Esophagus mucosa (tissue), 1 donor: ENCODE results near the gene SFXN3. TPM values are rescaled to one million over a fixed set of nuclear protein-coding genes. Genes with fewer than 3 reads are reported as not detected.
"Not testable (repeated sequence)": the region's sequence is repeated elsewhere in the genome, so short reads cannot be mapped to it uniquely, and the experiment has no call there.

Source experiments
- ATAC-seq: fragments of 200-7000 bp; cut with Tn5 transposase; one replicate; pipeline ENCODE4 v1.9.1; 2020
- total RNA-seq: library from RNA; stranded (reverse); gene quantifications from one replicate; pipeline ENCODE4 v1.2.4, GENCODE V29; 2023
- donor health status: DM: yes; HTN: yes; CAD: no.

SFXN3 gene
- total RNA-seq, 1 donor from 2014 or later: 4.9 TPM

DNA sequence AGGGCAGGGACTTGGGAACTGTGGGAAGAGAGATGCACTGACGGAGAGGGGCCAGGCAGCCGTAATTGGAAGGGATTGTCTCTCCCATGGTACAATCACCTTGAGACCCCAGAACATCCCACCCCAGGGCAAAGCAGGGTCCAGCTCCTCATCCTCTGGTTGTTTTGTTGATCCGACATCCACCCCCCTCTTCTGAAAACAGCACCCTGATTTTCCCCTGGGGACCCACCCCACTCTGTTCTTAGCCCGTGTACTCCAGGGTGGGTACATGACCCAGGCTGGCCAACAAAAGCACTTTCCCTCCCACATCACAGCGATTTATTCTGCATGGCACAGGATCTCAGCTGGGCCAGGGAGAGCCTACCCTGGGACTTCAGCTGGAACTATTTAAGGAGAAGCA is 14.2 kb upstream of the SFXN3 start:
- ATAC-seq: no peak

DNA sequence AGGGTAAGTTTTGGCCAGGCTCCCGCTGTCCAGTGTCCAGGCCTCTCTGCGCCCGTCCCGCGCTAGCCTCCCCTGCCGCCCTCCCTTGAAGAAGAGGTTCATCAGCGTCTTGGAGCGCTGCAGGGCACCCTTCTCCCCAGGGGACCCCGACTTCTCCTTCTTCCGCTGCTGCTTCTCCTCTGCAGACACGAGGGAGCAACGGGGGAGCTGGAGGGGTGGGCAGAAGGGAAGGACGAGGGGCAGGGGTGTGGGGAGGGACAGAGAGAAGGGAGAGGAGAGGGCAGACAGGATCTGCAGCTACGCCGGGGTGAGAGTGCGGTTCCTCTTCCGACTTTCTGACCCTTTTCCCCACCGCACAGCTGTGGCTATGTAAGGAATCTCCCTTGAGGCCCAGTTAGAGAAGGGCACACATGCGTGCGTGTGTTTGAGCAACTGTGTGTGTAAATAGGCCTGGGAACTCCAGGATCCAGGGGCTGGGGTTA is 12.9 kb upstream of the SFXN3 start:
- ATAC-seq: no peak

DNA sequence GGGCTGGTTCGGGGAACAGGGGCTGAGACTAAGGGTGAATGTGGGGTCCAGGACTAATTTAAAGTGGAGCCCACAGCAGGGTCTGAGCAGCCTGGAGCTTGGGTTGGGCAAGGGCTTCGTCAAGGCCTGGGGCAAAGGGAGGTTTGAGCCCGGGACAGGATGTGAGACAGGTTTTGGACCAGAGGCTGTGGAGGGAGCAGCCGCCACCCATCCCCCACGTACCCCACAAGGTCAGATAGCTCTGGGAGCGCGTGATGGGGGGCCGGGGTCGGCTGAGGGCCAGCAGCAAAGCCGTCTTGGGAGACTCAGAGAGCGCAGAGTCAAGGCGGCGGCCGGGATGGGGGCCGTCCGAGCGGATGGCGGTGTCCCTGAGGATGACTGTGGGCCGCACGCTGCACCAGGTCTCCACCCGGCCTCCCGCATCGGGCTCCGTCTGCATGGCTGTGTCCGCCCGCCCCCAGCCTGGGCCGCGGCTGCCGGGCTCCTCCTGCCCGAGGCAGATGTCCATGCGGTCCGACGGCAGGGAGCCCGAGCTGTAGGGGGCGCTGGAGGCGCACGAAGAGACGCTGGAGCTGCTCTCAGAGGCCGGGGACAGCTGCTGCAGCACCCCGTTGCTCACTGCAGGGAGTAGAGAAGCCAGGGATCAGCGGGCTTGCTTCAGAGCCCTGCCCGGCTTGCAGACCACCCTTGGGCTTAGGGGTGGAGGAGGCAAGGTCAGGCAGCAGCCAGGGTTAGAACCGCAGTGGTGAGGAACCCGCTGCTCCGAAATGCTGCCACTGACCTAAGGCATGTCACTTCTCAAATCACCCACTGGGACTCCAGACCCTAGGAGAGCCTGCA is 12.2 kb upstream of the SFXN3 start:
- peak; percentile 62 for ATAC-seq

DNA sequence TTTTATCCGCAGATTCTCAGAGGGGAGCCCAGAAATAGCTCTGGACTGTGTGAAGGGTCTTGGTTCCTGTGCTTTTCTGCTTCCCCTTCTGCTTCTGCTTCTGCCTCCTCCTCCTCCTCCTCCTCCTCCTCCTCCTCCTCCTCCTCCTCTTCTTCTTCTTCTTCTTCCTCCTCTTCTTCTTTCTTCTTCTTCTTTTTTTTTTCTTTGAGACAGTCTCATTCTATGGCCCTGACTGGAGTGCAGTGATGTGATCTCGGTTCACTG is 11.7 kb upstream of the SFXN3 start:
- ATAC-seq: no peak

DNA sequence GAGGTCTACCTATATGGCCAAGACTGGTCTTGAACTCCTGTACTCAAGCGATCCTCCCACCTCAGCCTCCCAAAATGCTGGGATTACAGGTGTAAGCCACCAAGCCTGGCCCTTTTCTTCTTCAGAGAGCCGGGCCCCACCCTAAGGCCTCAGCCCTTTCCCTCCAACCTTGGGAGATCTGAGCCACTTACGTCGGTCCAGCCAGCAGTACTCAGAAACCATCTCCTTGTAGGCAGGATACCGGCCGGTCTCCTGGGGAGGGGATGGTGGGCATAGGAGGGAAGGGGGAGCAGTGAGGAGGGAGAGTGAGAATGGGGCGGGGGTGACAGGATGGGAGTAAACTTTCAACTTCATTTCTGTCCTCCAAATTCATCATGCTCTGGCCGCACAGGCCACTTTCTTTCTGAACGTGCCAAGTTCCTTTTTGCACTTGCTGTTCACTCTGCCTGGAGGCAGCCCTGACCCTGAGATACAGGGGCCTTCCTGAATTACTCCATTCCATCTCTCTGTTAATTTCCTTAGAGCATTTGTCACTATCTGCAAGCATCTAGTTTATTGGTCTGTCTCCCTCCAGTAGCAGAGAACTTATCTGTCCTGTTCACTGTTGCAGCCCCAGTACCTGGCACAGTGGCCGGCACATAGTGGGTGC is 10.5 kb upstream of the SFXN3 start:
- no peak for ATAC-seq

DNA sequence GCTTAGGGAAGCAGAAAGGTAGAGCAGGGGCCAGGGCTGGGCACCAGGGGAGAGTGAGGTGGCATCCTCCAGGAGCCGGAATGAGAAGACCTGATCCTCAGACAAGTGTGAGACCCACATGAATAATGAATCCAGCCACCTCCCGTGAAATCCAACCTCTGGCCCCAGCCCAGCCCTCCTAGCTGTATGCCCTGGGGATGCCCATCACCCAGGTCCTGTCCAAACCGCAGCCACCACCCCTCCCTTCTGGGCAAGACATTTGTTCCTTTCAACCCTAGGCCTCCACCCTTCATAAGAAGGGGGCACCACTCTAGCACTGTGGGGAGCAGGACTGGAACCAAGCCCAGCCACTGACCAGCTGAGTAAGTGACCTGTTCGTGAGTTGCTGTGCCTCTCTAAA is 9.8 kb upstream of the SFXN3 start:
- no peak for ATAC-seq

DNA sequence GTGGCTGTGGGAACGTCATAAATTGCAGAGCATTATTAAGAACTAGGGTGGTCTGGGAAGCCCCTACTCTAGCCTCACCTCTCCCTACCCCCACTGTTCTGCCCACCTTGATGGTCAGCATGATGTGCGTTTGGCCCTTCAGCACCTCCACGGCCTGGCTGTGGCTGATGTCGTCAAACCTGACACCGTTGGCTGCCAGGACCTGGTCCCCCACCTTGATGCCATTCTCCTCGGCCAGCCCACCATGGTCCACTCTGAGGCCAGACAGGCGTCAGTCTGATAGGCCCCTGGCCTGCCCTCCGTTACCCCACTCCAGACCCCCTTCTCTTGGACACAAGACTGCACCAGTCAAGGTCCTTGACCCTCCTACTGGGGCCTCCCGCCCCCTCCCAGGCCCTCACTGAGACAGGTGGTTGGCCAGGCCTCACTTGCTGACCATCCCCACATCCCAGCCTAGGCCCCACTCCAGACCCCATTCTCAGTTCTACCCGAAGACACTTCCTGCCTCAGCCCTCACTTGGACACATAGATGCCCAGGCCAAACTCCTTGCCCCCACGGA is 9.3 kb upstream of the SFXN3 start:
- ATAC-seq: no peak

DNA sequence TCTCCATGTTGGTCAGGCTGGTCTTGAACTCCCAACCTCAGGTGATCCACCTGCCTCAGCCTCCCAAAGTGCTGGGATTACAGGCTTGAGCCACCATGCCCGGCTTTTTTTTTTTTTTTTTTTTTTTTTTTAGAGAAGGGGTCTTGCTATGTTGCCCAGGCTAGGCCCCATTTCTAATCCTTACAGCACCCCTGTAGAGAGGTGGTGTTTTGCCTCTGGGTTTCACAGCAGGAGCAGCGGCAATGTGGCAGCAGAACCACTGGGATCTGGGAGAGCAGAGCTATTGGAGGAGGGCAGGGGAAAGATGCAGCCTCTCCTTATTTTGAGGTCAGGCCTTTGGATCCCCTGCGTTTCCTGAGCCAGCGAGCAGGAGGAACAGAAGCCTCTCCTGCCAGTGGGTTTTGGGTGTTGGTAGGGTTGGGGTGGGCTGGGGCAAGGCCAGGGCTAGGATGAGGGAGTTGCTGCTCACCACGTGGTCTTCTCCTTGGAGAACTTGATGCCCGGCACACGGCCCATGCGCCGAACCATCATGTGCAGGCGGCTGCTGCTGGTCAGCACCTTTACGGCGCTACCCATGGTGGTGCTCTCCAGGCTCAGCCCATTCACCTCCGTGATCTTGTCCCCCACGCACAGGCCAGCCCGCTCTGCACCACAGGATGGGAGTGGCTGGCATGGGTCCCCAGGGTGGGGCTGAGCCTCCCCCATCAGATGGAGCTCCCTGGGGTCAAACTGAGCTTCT is 7.9 kb upstream of the SFXN3 start:
- ATAC-seq: no peak

DNA sequence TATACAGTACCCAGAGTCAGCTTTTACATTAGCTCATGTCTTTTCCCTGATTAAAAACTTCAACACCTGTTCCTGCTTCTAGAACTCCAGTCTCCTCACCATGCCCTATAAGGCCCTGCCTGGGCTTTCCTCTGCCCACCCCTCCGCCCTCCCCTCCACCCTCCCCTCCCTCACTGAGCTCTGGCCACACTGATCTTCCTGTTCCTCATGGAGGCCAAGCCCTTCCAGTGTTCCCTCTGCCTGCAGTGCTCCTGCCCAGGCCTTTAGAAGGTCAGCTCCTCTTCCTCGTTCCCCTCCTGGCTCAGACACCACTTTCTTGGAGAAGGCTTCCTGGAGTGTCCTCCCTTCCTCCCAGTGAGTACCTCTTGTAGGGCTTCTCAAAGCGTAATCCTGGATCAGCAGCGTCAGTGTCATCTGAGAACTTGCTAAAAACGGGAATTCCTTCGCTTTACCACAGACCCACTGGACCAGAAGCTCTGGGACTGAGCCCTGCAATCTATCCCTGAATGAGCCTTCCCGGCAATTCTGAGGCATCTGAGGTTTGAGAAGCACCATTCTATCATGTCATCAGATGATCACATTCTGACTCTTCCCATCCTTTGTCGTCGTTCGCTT is 3.8 kb upstream of the SFXN3 start:
- no peak for ATAC-seq

DNA sequence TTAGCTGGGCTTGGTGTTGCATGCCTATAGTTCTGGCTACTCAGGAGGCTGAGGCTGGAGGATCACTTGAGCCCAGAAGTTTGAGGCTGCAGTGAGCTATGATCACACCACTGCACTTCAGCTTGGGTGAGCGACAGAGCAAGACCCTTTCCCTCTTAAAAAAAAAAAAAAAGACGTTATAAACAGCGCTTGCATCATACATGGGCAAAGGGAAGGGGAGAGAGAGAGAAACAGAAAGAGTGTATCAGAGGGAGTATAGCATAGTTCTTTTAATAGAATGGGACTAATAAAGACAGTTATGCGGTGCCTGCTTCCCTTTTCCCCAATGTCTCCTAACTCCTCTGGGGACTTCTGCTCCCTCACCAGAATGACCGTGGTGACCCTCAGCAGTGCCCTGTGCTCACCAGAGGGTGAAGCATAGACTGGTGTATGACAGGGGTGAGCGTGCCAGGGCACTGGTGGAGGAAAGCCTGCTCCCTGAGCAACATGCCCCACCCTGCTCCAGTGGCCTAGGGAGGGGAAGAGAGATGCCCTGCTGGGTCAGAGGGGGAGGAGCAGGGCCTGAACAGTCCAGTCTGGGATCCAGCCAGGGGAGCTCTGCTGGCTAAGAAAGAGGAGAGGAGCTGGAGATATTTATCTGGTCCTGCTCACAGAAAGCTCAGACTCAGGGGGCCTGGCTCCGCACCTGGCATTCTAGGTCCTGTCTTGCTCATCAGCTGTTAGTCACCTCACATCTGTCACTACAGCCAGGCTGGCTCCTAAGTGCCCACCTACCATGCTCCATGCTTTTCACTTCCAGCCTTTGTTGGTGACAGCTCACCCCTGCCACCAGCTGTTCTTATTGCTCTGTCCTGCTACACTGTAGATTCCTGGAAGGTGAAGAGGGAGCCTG is 2.3 kb upstream of the SFXN3 start:
- ATAC-seq: peak; percentile 19

DNA sequence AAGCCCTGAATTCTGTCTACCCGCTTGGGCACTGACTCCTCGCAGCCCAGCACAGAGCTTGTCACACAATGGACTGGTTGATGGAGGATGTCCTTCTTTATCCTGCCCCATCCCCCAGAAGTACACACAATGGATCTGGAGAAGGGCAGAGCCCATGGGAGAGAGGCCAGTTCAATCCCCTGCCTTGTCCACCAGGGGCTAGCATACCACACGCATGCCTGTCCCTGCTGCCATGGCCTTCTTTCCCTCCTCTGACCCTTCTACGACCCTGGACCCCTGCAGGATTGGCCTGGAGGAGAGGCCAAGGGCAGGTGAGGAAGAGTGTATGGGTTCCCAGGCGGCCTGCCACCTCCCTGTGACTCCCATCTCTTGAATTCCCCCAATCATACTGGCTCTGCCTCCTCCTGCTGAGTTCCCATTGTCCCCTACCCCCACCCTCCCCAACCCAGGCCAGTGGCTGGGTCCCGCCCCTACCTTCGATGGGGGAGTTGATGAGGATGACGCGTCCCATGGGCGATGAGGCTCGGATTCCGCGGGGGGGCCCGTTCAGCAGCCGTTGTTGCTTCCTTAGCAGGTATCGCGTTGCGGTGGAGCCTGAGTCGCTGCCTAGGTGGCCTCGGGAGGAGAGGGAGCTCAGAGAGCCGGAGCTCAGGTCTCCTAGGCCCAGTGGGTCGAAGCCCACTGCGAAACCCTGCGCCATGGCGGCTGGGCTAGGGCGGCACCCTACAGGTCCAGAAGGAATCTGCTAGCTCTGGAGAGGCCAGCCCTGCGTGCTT is 1.3 kb upstream of the SFXN3 start:
- no peak for ATAC-seq

DNA sequence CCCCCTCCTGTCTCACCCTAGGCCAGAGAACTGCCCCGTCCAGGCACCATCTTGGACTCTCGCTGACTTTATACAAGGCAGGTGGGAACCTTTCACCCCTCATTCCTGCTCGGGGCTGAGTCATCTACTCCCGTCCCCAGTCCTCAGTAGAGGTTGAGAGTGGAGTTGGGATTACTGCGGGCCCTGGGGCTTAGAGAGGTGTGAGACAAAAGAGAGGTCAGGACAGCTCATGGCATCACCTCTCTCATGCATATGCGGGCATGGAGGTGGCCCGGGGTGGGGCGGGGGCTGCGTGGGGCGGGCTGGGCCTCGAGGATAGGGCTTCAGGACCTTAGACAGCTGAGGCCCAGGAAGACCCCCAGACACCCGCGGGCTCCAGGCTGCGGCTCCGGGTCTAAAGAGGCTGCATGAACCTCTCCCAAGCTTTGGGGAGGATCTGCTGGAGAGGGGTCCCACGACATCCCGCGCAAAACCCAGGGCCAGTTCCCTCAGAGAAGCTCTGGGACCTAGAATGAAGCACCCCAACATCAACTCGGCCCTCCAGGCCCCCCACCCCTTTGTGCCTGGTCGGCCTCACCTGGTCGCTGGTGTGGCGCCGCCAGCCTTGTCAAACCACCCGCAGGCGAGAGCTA is 422 bp upstream of the SFXN3 start:
- ATAC-seq: peak; percentile 1

DNA sequence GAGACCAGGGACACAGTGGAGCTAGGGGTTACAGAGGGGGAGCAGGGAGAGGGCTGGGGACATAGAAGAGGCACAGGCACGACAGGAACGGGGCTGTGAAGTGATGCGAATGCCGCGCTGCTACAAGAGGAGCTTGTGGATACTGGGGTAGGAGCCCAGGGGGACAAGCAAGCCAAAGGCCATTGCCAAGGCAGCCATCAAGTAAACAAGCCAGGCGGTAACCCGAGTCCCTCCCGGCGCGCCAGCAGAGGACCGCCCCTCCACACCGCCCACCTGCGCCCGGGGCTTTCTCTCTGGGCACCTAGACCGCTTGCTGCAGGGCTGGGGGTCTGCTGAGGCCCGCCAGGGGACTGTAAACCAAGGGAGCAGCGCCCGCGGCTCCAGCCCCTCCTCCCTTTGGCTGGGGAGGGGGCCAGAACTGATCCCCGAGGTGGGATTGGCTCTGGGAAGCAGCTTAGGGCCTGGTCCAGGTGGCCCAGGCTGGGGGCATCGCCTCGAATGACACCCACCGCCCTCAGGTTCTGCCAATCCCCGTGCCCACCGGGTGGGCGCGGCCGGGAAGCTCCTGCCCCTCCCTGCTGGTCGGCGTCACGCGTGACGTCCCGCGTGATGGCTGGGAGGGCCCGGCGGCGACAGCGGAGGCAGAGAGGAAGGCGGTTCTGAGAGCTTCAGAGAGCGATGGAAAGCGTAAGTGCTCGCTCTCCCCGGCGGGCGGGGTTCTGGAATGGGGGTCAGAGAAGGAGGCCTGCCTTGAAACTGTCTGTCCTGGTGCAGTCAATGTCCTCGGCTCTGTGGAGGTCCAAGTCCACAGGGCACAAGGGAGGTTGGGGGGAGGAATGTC is 982 bp downstream of the SFXN3 start:
- ATAC-seq: peak; percentile 40

DNA sequence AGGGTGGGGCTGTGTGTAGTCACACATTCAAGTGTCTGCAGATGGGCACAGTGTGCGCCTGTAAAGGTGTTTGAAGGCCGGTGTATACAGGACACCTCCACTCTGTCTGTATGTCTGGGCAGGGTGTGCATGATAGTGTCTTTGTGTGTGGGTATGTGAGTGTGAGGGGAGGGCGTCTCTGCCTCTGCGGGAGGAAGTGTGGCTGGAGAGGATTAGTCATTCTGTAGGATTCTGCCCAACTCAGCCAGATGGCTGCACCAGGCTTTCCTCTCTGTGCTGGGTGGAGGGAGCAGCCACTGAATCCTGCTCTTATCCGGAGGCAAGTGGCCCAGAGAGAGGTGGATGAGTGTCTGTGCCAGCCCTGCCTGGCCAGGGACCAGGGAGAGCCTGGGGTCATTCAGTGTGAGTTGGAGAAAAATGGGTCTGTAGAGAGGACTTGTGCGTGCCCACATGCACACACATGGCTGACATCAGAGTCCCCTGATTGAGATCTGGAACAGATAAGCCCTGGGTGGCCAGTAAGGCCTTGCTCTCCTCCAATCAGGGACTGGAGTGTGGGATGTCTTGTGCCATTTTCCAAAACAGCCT is 1.7 kb downstream of the SFXN3 start:
- peak; percentile 49 for ATAC-seq

DNA sequence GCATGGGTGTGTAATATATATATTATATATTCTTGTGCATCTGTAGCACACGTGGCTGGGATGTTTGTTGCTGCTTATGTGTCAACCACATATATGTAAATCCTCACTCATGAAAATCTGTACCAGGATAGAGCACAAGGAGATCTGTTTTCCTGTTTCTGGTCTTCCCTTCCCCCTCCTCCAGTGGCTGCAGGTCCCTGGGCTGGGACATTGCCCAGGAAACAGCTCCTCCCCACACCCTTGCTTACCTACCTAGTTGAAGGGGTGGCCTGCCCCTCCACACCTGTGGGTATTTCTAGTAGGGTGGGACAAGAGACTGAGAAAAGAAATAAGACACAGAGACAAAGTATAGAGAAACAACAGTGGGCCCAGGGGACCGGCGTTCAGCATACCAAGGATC is 2.2 kb downstream of the SFXN3 start:
- no peak for ATAC-seq

DNA sequence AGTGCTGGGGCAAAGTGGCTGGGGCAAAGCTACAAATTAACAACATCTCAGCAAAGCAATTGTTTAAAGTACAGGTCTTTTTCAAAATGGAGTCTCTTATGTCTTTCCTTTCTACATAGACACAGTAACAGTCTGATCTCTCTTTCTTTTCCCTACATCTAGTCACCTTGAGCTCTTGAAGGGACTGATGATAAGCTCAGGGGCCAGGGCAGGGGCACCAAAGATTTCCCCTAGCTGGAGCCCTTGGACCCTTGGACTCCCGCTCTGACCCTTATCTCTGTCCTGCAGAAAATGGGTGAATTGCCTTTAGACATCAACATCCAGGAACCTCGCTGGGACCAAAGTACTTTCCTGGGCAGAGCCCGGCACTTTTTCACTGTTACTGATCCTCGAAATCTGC is 3.4 kb downstream of the SFXN3 start:
- ATAC-seq: not testable (repeated sequence)

DNA sequence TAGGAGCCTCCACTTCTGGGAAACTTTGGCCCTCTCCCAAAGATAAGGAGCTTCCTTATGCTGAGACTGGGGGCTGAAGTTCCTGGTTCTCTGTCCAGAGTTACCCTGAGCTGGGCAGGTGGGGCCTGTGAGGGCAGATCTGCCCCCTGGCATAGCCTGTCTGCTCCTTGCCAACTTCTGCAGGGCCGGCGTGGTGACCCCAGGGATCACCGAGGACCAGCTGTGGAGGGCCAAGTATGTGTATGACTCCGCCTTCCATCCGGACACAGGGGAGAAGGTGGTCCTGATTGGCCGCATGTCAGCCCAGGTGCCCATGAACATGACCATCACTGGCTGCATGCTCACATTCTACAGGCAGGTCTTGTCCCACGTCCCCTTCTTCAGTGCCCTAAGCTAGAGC is 4.3 kb downstream of the SFXN3 start:
- ATAC-seq: no peak

DNA sequence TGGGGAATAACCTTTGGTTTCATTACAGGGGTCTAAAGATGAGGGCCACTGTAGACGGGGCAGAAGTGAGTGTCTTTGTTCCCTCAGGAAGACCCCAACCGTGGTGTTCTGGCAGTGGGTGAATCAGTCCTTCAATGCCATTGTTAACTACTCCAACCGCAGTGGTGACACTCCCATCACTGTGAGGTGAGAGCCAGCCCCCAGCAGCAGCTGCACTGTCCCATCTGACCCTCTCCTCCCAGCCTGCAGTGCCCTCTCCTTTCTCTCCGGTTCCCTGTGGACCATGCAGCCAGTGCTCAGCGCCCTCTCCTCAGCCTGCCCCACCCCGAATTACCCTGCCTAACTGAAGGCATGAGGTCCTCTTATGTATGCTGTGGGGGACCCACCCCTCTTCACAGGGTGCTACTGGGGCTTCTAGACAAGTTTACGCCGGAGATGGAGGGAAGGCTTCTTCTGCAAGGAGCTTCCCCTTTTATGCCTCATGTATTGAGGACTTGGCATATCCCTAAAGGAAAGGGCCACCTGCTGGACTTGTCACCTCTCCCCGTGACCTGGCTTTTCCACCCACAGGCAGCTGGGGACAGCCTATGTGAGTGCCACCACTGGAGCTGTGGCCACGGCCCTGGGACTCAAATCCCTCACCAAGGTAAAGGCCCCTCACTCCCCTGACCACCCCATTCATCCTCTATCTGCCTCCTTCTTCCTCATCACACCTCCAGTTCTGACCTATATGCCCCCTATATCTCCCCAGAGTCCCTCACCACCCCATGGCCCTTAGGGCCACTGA is 5.1 kb downstream of the SFXN3 start:
- no peak for ATAC-seq
